ENCODE measurements around the gene PINLYP.
A peak's percentile ranks its signal among the peaks of the same experiment; 100 is the strongest.
"Not testable (repeated sequence)": the region's sequence is repeated elsewhere in the genome, so short reads cannot be mapped to it uniquely, and the experiment has no call there.

Gene PINLYP

GRCh38 chr19:43584484-43584883 is 8.9 kb downstream of the PINLYP start:
- DNase-seq = no peak

- DNase-seq = no peak
Measured at GRCh38 chr19:43586346-43586745, 10.7 kb downstream of the PINLYP start.

GRCh38 chr19:43587029-43587428 is 11.4 kb downstream of the PINLYP start:
- DNase-seq = not testable (repeated sequence)

GRCh38 chr19:43589277-43589676 is 13.7 kb downstream of the PINLYP start:
- no peak for DNase-seq

GRCh38 chr19:43589678-43590077 is 14.1 kb downstream of the PINLYP start:
- no peak for DNase-seq

GRCh38 chr19:43591904-43592772 is 16.5 kb downstream of the PINLYP start:
- no peak for DNase-seq

- DNase-seq = no peak
Measured at GRCh38 chr19:43592800-43593350, 17.3 kb downstream of the PINLYP start.

- DNase-seq = no peak
Measured at GRCh38 chr19:43594081-43594697, 18.6 kb downstream of the PINLYP start.

- peak; percentile 80 for DNase-seq
Measured at GRCh38 chr19:43594710-43595604, 19.4 kb downstream of the PINLYP start.

- DNase-seq = no peak
Measured at GRCh38 chr19:43595605-43595998, 20.0 kb downstream of the PINLYP start.

GRCh38 chr19:43595999-43596841 is 20.6 kb downstream of the PINLYP start, which contains the start of the genes IRGQ and ZNF576:
IRGQ (minus strand) TSS chr19:43596134; CDS start chr19:43595338, 796 bp downstream.
ZNF576 (plus strand) TSS chr19:43596595; CDS start chr19:43597109, 514 bp downstream.
- DNase-seq = peak; percentile 100

GRCh38 chr19:43596842-43597461 is 21.4 kb downstream of the PINLYP start:
- DNase-seq = no peak

- no peak for DNase-seq
Measured at GRCh38 chr19:43597876-43598275, 22.3 kb downstream of the PINLYP start.

GRCh38 chr19:43598445-43599240 is 23.0 kb downstream of the PINLYP start:
- no peak for DNase-seq

- no peak for DNase-seq
Measured at GRCh38 chr19:43599635-43600295, 24.2 kb downstream of the PINLYP start.

- DNase-seq = not testable (repeated sequence)
Measured at GRCh38 chr19:43600326-43600725, 24.7 kb downstream of the PINLYP start.

GRCh38 chr19:43605875-43606568 is 30.4 kb downstream of the PINLYP start:
- no peak for DNase-seq

GRCh38 chr19:43606569-43607229 is 31.1 kb downstream of the PINLYP start:
- no peak for DNase-seq

Data from activated CD4-positive, alpha-beta T cell treated with anti-CD3 and anti-CD28 coated beads, Interleukin-10, Interleukin-2, amounts not matched to agents 100 ng/mL and 50 ng/mL, durations not matched to agents 16 hours and 8 hours (primary cell).